Measurements from ENCODE around the gene ANO7. TPM values are rescaled to one million over a fixed set of nuclear protein-coding genes. Genes with fewer than 3 reads are reported as not detected.

ANO7 gene
- total RNA-seq, 1 experiment from 2014 or later = 6.9 TPM

DNA sequence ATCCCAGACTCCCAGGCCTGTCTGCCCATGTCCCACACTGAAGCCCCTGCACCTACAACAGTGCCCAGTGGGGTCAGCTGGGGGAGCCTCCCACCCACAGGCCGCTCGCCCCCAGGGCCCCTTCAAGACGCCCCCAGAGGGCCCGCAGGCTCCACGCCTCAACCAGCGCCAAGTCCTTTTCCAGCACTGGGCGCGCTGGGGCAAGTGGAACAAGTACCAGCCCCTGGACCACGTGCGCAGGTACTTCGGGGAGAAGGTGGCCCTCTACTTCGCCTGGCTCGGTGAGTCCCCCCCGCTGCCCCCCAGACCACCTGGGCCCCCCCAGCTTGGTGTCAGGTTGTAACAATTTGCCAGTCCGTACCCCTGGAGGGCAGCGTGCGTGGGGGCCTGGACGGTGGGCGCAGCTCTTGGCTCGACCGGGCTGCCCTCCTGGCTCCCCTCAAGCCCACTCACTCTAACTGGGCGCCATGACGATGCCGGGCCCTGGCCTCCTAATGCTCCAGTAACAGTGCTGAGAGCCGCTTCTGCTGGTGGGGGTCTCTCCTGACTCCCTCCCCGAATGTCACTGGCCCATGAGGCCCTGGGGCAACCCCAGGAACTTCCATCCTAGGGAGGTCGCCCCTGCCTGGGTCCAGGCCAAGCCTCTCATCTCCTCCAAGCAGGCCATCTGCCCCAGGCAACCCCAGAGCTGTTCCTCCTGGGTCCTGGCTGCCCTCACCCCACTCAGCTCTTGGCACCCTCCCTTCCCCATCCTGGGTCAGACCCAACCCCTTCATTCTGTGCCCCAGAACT, 14.9 kb downstream of the ANO7 start:
- intact Hi-C loops (cut with micrococcal nuclease; ENCODE audit: unreplicated experiment) = no loop called here
- no peak for ATAC-seq
- TF ChIP-seq, protein P1, sequence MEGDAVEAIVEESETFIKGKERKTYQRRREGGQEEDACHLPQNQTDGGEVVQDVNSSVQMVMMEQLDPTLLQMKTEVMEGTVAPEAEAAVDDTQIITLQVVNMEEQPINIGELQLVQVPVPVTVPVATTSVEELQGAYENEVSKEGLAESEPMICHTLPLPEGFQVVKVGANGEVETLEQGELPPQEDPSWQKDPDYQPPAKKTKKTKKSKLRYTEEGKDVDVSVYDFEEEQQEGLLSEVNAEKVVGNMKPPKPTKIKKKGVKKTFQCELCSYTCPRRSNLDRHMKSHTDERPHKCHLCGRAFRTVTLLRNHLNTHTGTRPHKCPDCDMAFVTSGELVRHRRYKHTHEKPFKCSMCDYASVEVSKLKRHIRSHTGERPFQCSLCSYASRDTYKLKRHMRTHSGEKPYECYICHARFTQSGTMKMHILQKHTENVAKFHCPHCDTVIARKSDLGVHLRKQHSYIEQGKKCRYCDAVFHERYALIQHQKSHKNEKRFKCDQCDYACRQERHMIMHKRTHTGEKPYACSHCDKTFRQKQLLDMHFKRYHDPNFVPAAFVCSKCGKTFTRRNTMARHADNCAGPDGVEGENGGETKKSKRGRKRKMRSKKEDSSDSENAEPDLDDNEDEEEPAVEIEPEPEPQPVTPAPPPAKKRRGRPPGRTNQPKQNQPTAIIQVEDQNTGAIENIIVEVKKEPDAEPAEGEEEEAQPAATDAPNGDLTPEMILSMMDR (IDR thresholded peaks at IDR 0.05) = no peak
- TF ChIP-seq, protein P2, sequence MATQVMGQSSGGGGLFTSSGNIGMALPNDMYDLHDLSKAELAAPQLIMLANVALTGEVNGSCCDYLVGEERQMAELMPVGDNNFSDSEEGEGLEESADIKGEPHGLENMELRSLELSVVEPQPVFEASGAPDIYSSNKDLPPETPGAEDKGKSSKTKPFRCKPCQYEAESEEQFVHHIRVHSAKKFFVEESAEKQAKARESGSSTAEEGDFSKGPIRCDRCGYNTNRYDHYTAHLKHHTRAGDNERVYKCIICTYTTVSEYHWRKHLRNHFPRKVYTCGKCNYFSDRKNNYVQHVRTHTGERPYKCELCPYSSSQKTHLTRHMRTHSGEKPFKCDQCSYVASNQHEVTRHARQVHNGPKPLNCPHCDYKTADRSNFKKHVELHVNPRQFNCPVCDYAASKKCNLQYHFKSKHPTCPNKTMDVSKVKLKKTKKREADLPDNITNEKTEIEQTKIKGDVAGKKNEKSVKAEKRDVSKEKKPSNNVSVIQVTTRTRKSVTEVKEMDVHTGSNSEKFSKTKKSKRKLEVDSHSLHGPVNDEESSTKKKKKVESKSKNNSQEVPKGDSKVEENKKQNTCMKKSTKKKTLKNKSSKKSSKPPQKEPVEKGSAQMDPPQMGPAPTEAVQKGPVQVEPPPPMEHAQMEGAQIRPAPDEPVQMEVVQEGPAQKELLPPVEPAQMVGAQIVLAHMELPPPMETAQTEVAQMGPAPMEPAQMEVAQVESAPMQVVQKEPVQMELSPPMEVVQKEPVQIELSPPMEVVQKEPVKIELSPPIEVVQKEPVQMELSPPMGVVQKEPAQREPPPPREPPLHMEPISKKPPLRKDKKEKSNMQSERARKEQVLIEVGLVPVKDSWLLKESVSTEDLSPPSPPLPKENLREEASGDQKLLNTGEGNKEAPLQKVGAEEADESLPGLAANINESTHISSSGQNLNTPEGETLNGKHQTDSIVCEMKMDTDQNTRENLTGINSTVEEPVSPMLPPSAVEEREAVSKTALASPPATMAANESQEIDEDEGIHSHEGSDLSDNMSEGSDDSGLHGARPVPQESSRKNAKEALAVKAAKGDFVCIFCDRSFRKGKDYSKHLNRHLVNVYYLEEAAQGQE (IDR thresholded peaks at IDR 0.05; ENCODE audit: insufficient read depth in 1 of 2, low read depth in 2 of 2, low read length in 1 of 2) = no peak
- TF ChIP-seq POLR2AphosphoS5 (IDR thresholded peaks at IDR 0.05; ENCODE audit: low read depth, low read length) (no peak), SIN3A (IDR thresholded peaks at IDR 0.05; ENCODE audit: borderline replicate concordance, insufficient read depth, low read depth, low read length) (no peak), TCF7L2 (IDR thresholded peaks at IDR 0.05; ENCODE audit: low read depth, low read length) (no peak)

DNA sequence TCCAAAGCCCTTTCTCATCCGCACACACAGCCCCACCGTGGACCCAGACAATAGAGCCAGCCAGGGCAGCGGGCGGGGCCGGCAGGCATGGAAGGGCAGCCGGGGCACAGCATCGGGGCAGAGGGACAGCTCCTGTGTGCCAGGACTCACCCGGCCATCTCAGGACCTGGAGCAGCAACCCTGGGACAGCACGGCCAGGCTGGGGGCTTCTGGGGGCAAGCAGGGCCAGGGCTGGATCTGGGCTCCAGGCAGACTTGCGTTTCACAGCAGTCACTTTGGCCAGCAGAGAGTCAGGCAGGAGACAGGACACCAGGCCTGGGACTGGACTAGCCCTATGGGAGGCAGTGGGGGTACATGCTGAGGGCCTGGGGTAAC, 15.5 kb downstream of the ANO7 start:
- no peak for TF ChIP-seq TCF7L2 (IDR thresholded peaks at IDR 0.05; ENCODE audit: low read depth, low read length)
- TF ChIP-seq, protein P1 (IDR thresholded peaks at IDR 0.05) = no peak
- no peak for TF ChIP-seq POLR2AphosphoS5 (IDR thresholded peaks at IDR 0.05; ENCODE audit: low read depth, low read length)
- TF ChIP-seq, protein P2 (IDR thresholded peaks at IDR 0.05; ENCODE audit: insufficient read depth in 1 of 2, low read depth in 2 of 2, low read length in 1 of 2) = no peak
- TF ChIP-seq SIN3A (IDR thresholded peaks at IDR 0.05; ENCODE audit: borderline replicate concordance, insufficient read depth, low read depth, low read length) = no peak
- ChIA-PET CTCF (no interaction called here), POLR2A (no interaction called here)
- Histone ChIP-seq H3K9me3 (ENCODE audit: control insufficient read depth, insufficient read depth, low read depth, low read length) (no peaks in the 10 kb centered on the region), H3K4me1 (ENCODE audit: control insufficient read depth, insufficient read depth, low read length) (no peaks in the 10 kb centered on the region), H3K27me3 (ENCODE audit: control insufficient read depth, insufficient read depth, low read length) (no peaks in the 10 kb centered on the region), H3K36me3 (ENCODE audit: control insufficient read depth, insufficient read depth, low read length) (no peaks in the 10 kb centered on the region), H3K4me3 (ENCODE audit: low read depth in 2 of 2, low read length in 2 of 2) (no peak overlapping the region), H3K27ac (ENCODE audit: low read length) (no peak overlapping the region)
- no peak for ATAC-seq
- in situ Hi-C loops (cut with HindIII; ENCODE audit: low pct_unique_long_range_greater_than_20kb, low sequenced_read_pairs) = no loop called here
- BruUV-seq (replicated peaks) = no TSS peak
- intact Hi-C loops (cut with micrococcal nuclease; ENCODE audit: unreplicated experiment) = no loop called here
- DNase-seq (ENCODE audit: low read depth, low spot score) = no peak

More for the DNA sequence above, 14.9 kb downstream of the ANO7 start:
- Histone ChIP-seq H3K4me1 (ENCODE audit: control insufficient read depth, insufficient read depth, low read length) (no peaks in the 10 kb centered on the region), H3K9me3 (ENCODE audit: control insufficient read depth, insufficient read depth, low read depth, low read length) (no peaks in the 10 kb centered on the region), H3K4me3 (ENCODE audit: low read depth in 2 of 2, low read length in 2 of 2) (no peak overlapping the region), H3K27ac (ENCODE audit: low read length) (no peak overlapping the region), H3K36me3 (ENCODE audit: control insufficient read depth, insufficient read depth, low read length) (no peaks in the 10 kb centered on the region), H3K27me3 (ENCODE audit: control insufficient read depth, insufficient read depth, low read length) (no peaks in the 10 kb centered on the region)
- ChIA-PET CTCF (no interaction called here), POLR2A (no interaction called here)
- BruUV-seq (replicated peaks) = no TSS peak
- in situ Hi-C loops (cut with HindIII; ENCODE audit: low pct_unique_long_range_greater_than_20kb, low sequenced_read_pairs) = no loop called here
- DNase-seq (ENCODE audit: low read depth, low spot score) = no peak
